Endothelial cell of umbilical vein (primary cell): ENCODE data around the gene CBX4. TPM values are rescaled to one million over a fixed set of nuclear protein-coding genes. Genes with fewer than 3 reads are reported as not detected.
A peak's percentile ranks its signal among the peaks of the same experiment; 100 is the strongest.

ENCODE experiments used
- BruUV-seq: library from RNA; stranded (reverse); fragments of 400-500 nt; replicated peaks from 2 replicates; lab custom pipeline; 2021; lab: Mats Ljungman, UMichigan
- CTCF ChIA-PET: fragments of 300-600, 350-600 bp; sonication (Branson Sonifier 250); formaldehyde crosslinking; loops from one replicate; lab custom pipeline; 2021; ENCODE audit warnings: antibody characterized with exemption, inconsistent platforms; lab: Charles Lee
- POLR2A ChIA-PET: fragments of 300-600, 350-600 bp; sonication (Branson Sonifier 250); formaldehyde crosslinking; loops from one replicate; lab custom pipeline; 2021; ENCODE audit warnings: antibody characterized with exemption, inconsistent platforms; lab: Charles Lee
- DNase-seq: peaks from one replicate; pipeline ENCODE4 v3.0.0-alpha.2; 2011; ENCODE audit warnings: low read depth, low spot score
- FAIRE-seq: peaks from 2 replicates; lab custom pipeline; 2011; peaks lifted over from hg19 to GRCh38; lab: Jason Lieb, UNC
- H2AFZ ChIP-seq: 2 replicates; pipeline ENCODE4 v1.6.0; 2012; ENCODE audit warnings: low read depth, low read length, control low read depth, inconsistent platforms
- H3K27ac ChIP-seq: 2 replicates; pipeline ENCODE4 v1.5.1; 2011; ENCODE audit warnings: low read depth, mild to moderate bottlenecking, control low read depth, low read length, moderate library complexity; ENCODE audit not compliant: insufficient read depth
- H3K27me3 ChIP-seq, 2 experiments: 2 replicates each; pipeline versions ENCODE4 v1.6.0 to v1.6.1; 2011; ENCODE audit warnings: low read length in 2 of 2, mixed read lengths in 1 of 2; ENCODE audit not compliant: control insufficient read depth in 2 of 2, insufficient read depth in 2 of 2
- H3K36me3 ChIP-seq, 2 experiments: 2 replicates in 1 of 2; 3 replicates in 1 of 2; pipeline ENCODE4 v1.5.1; 2011; ENCODE audit warnings: low read length in 2 of 2, mild to moderate bottlenecking in 1 of 2, moderate library complexity in 1 of 2; ENCODE audit not compliant: control insufficient read depth in 2 of 2, insufficient read depth in 2 of 2; ENCODE audit errors: extremely low read depth in 1 of 2
- H3K4me1 ChIP-seq: 3 replicates; pipeline ENCODE4 v1.5.1; 2011; ENCODE audit warnings: mild to moderate bottlenecking, low read length; ENCODE audit not compliant: control insufficient read depth, insufficient read depth; ENCODE audit errors: extremely low read depth
- H3K4me2 ChIP-seq: 2 replicates; pipeline ENCODE4 v1.6.1; 2011; ENCODE audit warnings: low read length, control low read depth, mixed read lengths; ENCODE audit not compliant: insufficient read depth
- H3K4me3 ChIP-seq, 3 experiments: fragments of 200-600 bp in 1 of 3; sonication (generic), shearing (Covaris generic) in 1 of 3; replicated peaks in 1 of 3; 2 replicates each; pipeline ENCODE4 v1.5.1; 2011 to 2016; ENCODE audit warnings: control low read depth in 3 of 3, low read length in 3 of 3, mild to moderate bottlenecking in 2 of 3, inconsistent platforms in 1 of 3, low read depth in 1 of 3, moderate library complexity in 1 of 3; ENCODE audit not compliant: insufficient read depth in 1 of 3
- H3K79me2 ChIP-seq: 2 replicates; pipeline ENCODE4 v1.6.0; 2012; ENCODE audit warnings: low read length, inconsistent platforms; ENCODE audit not compliant: control insufficient read depth, insufficient read depth
- H3K9ac ChIP-seq: replicated peaks from 2 replicates; pipeline ENCODE3; 2011; ENCODE audit warnings: low read length, control low read depth; ENCODE audit not compliant: insufficient read depth; ENCODE audit errors: extremely low read depth
- H3K9me1 ChIP-seq: replicated peaks from 3 replicates; pipeline ENCODE4 v1.6.0; 2011; ENCODE audit warnings: mild to moderate bottlenecking, low read length; ENCODE audit not compliant: control insufficient read depth, insufficient read depth; ENCODE audit errors: extremely low read depth
- H3K9me3 ChIP-seq: replicated peaks from 2 replicates; pipeline ENCODE4 v1.5.1; 2012; ENCODE audit warnings: low read length, inconsistent platforms; ENCODE audit not compliant: control insufficient read depth, insufficient read depth
- H4K20me1 ChIP-seq: replicated peaks from 2 replicates; pipeline ENCODE3; 2011; ENCODE audit warnings: mild to moderate bottlenecking, low read length; ENCODE audit not compliant: control insufficient read depth, insufficient read depth; ENCODE audit errors: extremely low read depth
- CTCF ChIP-seq, 2 donors: IDR thresholded peaks; 1 replicate in 1 of 2; 2 replicates in 1 of 2; pipeline ENCODE4 v1.5.1; 2011; ENCODE audit warnings: low read length in 2 of 2, mild to moderate bottlenecking in 2 of 2, moderate library complexity in 2 of 2, control low read depth in 1 of 2, inconsistent platforms in 1 of 2, low read depth in 1 of 2; ENCODE audit not compliant: insufficient read depth in 1 of 2; ENCODE audit errors: extremely low read depth in 1 of 2
- EZH2 ChIP-seq: IDR thresholded peaks from 2 replicates; pipeline ENCODE4 v1.6.1; 2012; ENCODE audit warnings: borderline replicate concordance, low read depth, mild to moderate bottlenecking, moderate library complexity, low read length, inconsistent platforms; ENCODE audit not compliant: severe bottlenecking
- FOS ChIP-seq: IDR thresholded peaks from 2 replicates; pipeline ENCODE4 v1.6.1; 2011; ENCODE audit warnings: mild to moderate bottlenecking, low read length, moderate library complexity, borderline replicate concordance; ENCODE audit not compliant: insufficient read depth
- GATA2 ChIP-seq: IDR thresholded peaks from 2 replicates; pipeline ENCODE4 v1.7.0; 2011; ENCODE audit warnings: low read depth, mild to moderate bottlenecking, moderate library complexity, mixed read lengths, low read length; ENCODE audit not compliant: insufficient read length, insufficient read depth
- JUN ChIP-seq: IDR thresholded peaks from 2 replicates; pipeline ENCODE4 v1.6.1; 2011; ENCODE audit warnings: borderline replicate concordance, low read depth; ENCODE audit not compliant: insufficient read length, insufficient read depth
- MAX ChIP-seq: IDR thresholded peaks from 2 replicates; pipeline ENCODE4 v1.6.1; 2011; ENCODE audit not compliant: insufficient read depth, insufficient read length
- MYC ChIP-seq: IDR thresholded peaks from one replicate; pipeline ENCODE4 v1.6.1; 2011; ENCODE audit warnings: mild to moderate bottlenecking, low read depth, low read length
- POLR2A ChIP-seq: IDR thresholded peaks from 2 replicates; pipeline ENCODE4 v1.6.1; 2012; ENCODE audit warnings: low read depth, mild to moderate bottlenecking, control low read depth, low read length
- POLR2AphosphoS5 ChIP-seq: IDR thresholded peaks from 2 replicates; pipeline ENCODE4 v1.6.1; 2012; ENCODE audit warnings: low read depth, mild to moderate bottlenecking, control low read depth, low read length, moderate library complexity; ENCODE audit not compliant: insufficient read depth
- dilution Hi-C: fragments of 300-500 bp; cut with MboI; formaldehyde crosslinking; loops from one replicate; pipeline ENCODE4 v1.15.0; 2019; ENCODE audit warnings: low sequenced_read_pairs; ENCODE audit not compliant: extremely low pct_ligation_motif_present
- intact Hi-C: fragments of 100-400 bp; cut with micrococcal nuclease; formaldehyde crosslinking; loops from one replicate; pipeline ENCODE4 v1.10.0; 2022
- polyA plus RNA-seq, 4 experiments: library from polyadenylated mRNA; depleted of rRNA in 3 of 4; stranded (reverse) in 3 of 4; unstranded in 1 of 4; fragments of >200 nt; gene quantifications; 2 replicates each; pipeline versions ENCODE4 v1.2.1 to v1.2.3, GENCODE V29; 2011 to 2012; ENCODE audit warnings: missing spikeins in 1 of 4
- total RNA-seq: library from RNA; stranded (reverse); gene quantifications from 2 replicates; pipeline ENCODE4 v1.2.3, GENCODE V29; 2021

The CBX4 gene
- total and polyA plus RNA-seq, 2 donors (not counting 3 experiments of a cell fraction or from before 2014, with no cell fraction given): 7.0 to 12.3 TPM

- ChIA-PET CTCF (interaction anchor here (1.1 to 2.5 kb wide), 4 partner anchors 9 to 32 kb away, joined by 5 to 9 read pairs (median 7); no protein-coding TSS in a partner anchor), POLR2A (no interaction called here)
- Histone ChIP-seq H3K9me1 (no peaks in the 10 kb centered on the region), H3K9me3 (no peaks in the 10 kb centered on the region), H3K4me2 (no peak overlapping the region), H3K9ac (no peak overlapping the region), H2AFZ (no peak overlapping the region), H3K36me3 (no peaks in the 10 kb centered on the region), H4K20me1 (no peaks in the 10 kb centered on the region), H3K4me1 (peaks cover 9% of the 10 kb centered on the region), H3K27me3 (peaks cover 91 to 100% of the 10 kb centered on the region in 2 experiments), H3K4me3 (no peak overlapping the region), H3K79me2 (no peaks in the 10 kb centered on the region), H3K27ac (no peak overlapping the region)
- DNase-seq (no peak), FAIRE-seq (no peak)
- intact Hi-C loops (no loop called here), dilution Hi-C loops (no loop called here)
- TF ChIP-seq MAX (no peak), EZH2 (peak; percentile 84), JUN (no peak)
- BruUV-seq: no TSS peak
Observed at GRCh38 chr17:79802736-79803420, 36.4 kb downstream of the CBX4 start.

- no peaks in the 10 kb centered on the region for H4K20me1 ChIP-seq
- no peak overlapping the region for H3K4me3 ChIP-seq
- peaks cover 9% of the 10 kb centered on the region for H3K4me1 ChIP-seq
- dilution Hi-C loops (no loop called here), intact Hi-C loops (no loop called here)
- H3K9me3 ChIP-seq: no peaks in the 10 kb centered on the region
- POLR2A ChIA-PET: no interaction called here
- H3K4me2 ChIP-seq: no peak overlapping the region
- DNase-seq: no peak
- TF ChIP-seq MAX (no peak), JUN (no peak), CTCF (IDR thresholded peaks at IDR 0.05; ENCODE audit: extremely low read depth in 1 of 2, insufficient read depth in 1 of 2, low read depth in 1 of 2, low read length in 2 of 2) (no peak), MYC (no peak), FOS (no peak), EZH2 (no peak), POLR2AphosphoS5 (no peak), GATA2 (no peak), POLR2A (no peak)
- CTCF ChIA-PET: interaction anchor here (2.2 to 2.5 kb wide), 2 partner anchors 10 to 33 kb away, joined by 8 to 9 read pairs; no protein-coding TSS in a partner anchor
- no peak overlapping the region for H2AFZ ChIP-seq
- H3K36me3 ChIP-seq: no peaks in the 10 kb centered on the region
- no peaks in the 10 kb centered on the region for H3K79me2 ChIP-seq
- peaks cover 84 to 95% of the 10 kb centered on the region in 2 experiments for H3K27me3 ChIP-seq
- no peaks in the 10 kb centered on the region for H3K9me1 ChIP-seq
- no peak overlapping the region for H3K27ac ChIP-seq
- no peak overlapping the region for H3K9ac ChIP-seq
- FAIRE-seq: no peak
- BruUV-seq: no TSS peak
Observed at GRCh38 chr17:79802039-79802735, 37.1 kb downstream of the CBX4 start.
